ENCODE data around the gene CDH16.

- TF ChIP-seq TAF1 (IDR thresholded peaks at IDR 0.05; ENCODE audit: borderline replicate concordance, insufficient read depth, low read length), result no peak
- TF ChIP-seq POLR2AphosphoS5 (IDR thresholded peaks at IDR 0.05; ENCODE audit: low read depth, low read length), result no peak
Observed at GRCh38 chr16:66895999-66896398, 22.7 kb downstream of the CDH16 start.
